NCI-H1048 (cell line): ENCODE measurements around the gene OSBPL10.

ENCODE experiments used
- DNase-seq: peaks from one replicate; lab custom pipeline; 2025; lab: John Stamatoyannopoulos, UW

Gene OSBPL10

GRCh38 chr3:31615071-31615875 lies 365.8 kb downstream of the OSBPL10 start:
- DNase-seq = no peak

- no peak for DNase-seq
Observed at GRCh38 chr3:31614162-31614921, 366.7 kb downstream of the OSBPL10 start.

- DNase-seq = no peak
Observed at GRCh38 chr3:31613654-31614053, 367.4 kb downstream of the OSBPL10 start.

- no peak for DNase-seq
Observed at GRCh38 chr3:31613177-31613576, 367.9 kb downstream of the OSBPL10 start.
